GM21737 (cell line): ENCODE measurements around the gene FABP3.
"Not testable (repeated sequence)": the region's sequence is repeated elsewhere in the genome, so short reads cannot be mapped to it uniquely, and the experiment has no call there.

Experiments used
- ATAC-seq: cut with Tn5 transposase; IDR thresholded peaks from one replicate; pipeline ENCODE4 v1.9.1; 2021; ENCODE audit warnings: mild to moderate bottlenecking, moderate library complexity; ENCODE audit not compliant: unreplicated experiment

FABP3 gene

GRCh38 chr1:31399976-31400375, 27.1 kb upstream of the FABP3 start:
- ATAC-seq, result no peak

DNA sequence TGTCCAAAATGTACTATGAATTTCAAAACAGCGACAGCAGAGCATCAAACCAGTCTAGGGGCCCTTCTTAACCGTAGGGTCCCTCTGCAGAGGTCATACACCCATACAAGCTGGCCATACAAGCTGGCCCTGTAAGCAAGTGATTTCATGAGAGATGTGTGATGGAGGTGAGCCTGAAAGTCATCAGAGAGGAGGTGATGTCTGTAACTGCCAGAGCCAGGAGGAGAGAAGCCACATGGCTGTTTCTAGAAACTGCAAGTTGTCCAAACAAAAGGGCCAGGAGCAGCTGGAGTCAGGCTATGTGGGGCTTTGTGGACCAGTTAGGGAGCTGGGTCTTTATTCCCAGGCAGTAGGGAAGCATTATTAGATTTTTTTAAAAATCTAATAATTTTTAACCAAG, 25.4 kb upstream of the FABP3 start:
- ATAC-seq, result no peak

DNA sequence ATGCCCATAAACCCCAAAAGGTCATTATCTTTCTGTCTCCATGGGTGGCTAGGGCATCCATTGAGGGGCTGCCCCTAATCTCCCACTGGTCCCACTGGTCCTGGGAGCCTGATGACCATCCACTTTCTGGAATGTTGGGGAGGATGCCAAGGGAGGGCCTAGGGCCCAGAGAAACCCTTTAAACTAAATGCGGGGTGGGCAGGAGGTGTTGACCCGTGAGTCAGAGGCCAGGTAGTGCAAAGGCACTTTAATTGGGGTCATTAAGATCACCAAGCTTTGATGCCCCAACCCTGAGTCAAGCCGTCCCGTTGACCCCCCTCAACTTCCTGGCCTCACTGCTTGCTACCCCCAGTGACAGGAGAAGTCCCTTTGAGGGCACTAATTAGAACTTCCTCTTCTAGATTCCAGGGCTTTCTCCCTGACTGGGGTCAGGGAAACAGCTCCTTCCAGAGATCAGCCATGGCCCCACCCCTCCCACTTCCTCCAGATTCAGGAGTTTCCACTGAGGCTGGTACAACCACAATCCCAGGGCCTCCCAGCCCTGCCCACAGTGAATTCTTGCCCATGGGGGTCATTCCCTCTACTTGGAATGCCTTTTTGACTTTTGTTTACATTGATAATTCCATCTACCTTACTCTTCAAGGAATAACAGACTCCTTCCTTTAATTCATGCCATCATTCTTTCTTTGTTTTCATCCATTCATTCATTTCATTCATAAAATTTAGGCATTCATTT, 24.7 kb upstream of the FABP3 start:
- no peak for ATAC-seq

DNA sequence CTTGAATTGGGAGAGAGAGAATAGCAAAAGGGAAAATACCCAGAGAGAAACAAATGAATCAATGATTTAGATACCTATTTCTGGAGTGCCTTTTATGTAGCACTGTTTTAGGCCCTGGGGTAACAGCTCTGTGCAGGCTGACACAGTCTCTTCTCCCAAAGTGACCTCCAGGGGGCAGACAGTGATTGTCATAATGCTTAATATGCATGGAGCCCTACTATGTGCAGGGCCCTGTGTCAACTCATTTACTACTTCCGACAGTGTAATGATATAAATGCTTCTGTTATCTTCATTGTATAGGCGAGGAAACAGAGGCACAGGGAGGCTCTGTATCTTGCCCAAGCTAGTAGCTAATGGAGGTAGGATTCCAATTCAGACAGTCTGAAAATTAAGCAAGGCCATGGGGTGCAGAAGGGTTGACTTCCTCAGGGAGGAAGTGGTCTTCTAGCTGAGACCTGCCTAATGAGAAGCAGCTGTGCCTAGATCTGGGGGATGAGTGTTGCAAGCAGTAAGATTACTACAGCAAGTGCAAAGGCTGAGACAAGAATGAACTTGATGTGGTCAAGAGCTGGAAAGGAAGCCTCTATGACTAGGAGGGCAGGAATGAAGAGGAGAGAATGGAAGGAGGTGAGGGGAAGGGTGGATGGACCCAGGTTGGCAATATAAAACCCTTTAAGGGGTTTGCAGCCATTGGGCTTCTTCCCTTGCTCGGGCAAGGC, 23.9 kb upstream of the FABP3 start:
- no peak for ATAC-seq

GRCh38 chr1:31394584-31395193, 21.8 kb upstream of the FABP3 start:
- peak; percentile 69 for ATAC-seq

- ATAC-seq, result no peak
Observed at GRCh38 chr1:31393463-31393862, 20.6 kb upstream of the FABP3 start.

DNA sequence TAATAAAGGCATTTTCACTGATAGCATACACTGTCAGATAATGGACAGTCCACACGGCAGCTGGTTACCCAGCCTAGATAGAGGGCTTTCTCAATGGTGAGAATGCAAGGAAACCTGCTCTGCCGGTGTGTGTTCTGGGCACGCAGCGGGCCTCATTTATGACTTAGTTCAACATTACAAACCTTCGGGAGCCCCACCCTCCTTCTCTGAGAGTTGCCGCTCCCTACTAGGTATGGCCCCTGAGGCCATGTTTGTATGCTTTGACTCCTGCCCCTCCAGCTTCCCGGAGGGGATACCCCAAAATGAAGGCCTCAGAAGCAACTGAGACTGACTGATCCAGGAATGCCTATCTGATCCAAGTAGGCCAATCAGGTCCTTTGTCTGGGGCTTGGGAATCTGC, 17.2 kb upstream of the FABP3 start:
- ATAC-seq, result no peak

DNA sequence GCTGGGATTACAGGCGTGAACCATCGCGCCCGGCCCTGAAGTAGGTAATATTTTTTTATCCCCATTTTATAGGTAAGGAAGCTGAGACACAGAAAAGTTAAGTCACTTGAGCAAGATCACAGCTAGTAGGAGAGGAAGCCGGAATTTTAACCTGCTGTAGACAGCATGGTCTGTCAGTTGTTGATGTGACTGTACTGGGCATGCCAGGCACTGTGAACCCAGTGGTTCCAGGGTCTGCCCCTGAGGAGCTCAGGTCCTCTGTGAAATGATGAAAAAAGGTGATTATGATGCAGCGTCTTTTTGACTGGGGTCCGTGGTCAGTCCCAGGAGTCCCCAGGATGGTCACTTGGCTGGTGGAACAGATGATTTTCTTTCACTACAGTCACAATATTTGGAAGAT, 16.7 kb upstream of the FABP3 start:
- ATAC-seq, result no peak

DNA sequence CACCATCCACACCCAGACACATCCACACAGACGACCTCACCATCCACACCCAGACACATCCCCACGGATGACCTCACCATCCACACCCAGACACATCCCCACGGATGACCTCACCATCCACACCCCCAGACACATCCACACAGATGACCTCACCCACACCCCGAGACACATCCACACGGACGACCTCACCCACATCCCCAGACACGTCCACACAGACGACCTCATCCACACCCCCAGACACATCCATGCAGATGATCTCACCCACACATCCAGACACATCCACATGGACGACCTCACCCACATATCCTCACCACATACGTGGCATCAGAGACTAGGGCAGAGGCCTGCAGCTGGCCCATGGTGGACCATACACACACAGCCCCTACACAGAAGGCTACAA, 14.7 kb upstream of the FABP3 start:
- ATAC-seq, result no peak

- not testable (repeated sequence) for ATAC-seq
Observed at GRCh38 chr1:31386576-31387243, 13.8 kb upstream of the FABP3 start.

GRCh38 chr1:31383967-31384366, 11.1 kb upstream of the FABP3 start:
- ATAC-seq, result no peak

DNA sequence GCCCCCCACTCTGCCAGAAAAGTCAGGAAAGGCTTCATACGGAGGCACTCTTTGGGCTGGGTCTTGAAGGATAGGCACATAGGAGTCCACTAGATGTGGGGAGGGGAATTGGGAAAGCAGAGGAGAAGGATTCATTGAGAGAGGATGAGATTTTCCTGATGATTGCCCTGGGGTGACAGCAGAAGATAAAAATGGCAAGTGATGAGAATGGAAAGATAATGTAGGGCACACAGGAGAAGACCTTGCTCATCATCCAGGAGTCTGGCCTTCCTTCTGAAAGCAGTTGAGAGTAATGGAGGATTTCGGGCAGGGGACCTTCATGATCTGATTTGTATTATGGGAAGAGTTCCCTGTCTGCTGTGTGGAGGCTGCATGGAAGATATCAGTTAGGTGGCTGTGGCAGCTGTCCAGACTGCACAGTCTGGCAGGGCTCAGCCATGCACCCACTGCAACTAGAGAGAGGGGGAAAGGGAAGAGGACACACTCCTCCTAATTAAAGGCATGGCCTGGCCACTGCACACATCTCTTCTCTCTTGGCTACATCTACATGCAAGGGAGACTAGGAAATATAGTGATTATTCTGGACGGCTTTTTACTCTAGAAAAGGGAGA, 9.6 kb upstream of the FABP3 start:
- ATAC-seq, result no peak

DNA sequence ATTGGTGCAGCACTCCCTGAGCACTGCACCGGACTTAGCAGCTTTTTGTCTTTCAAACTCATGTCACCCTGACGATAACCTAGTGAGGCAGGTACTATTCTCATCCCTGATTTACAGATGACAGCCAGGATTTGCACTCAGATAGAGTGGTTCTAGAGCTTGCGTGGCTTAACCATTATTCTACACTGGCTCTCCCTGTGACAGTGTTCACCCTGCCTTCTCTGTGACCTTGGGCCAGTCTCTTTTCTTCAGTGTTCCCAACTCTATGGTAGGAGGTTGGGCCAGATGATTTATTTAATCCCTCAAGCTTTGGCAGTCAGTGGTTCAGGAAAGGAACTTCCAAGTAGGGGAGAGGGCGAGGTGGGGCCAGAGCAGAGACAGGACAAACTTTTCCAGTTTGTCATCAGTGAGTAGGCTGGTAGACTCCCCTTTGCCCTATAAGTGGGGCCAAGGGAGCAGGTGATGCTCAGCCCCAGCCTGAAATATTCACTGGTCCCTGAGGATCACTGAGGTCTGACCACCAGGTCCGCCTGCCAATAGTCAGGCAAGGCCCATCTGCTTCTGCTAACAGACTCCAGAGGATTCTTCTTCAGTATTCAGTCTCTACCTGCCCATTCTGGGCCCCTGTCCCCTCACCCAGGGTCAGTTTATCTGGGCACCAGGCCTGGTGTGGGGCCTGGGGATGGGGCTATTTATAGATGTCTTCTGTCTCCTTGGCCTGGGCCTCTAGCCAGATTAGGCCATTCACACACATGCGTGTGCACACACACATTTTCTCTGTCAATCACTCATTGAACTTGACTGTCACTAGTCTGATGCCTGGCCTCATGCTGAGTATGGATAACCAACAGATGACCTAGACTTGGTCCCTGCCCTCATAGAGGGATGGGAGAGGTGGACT, 8.8 kb upstream of the FABP3 start:
- no peak for ATAC-seq

DNA sequence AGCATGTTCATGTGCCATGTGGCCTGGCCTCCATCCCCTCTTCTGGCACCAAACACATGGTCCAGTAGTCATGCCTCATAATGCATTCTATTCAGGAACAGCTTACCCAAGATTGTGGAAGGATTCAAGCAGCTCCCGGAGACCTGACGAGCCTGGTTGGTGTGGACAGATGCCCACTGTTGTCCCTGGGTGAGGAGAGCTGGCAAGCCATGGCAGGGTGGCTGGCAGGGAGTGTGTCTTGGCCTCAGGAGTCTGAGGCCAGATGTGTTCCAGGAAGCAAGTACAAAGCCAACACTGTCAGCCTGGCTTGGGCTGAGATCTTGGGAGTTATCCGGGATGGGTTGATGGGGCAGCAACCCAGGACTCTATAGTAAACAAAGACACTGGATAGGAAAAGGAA, 7.3 kb upstream of the FABP3 start:
- ATAC-seq, result no peak

- ATAC-seq, result no peak
Observed at GRCh38 chr1:31378001-31378400, 5.1 kb upstream of the FABP3 start.

DNA sequence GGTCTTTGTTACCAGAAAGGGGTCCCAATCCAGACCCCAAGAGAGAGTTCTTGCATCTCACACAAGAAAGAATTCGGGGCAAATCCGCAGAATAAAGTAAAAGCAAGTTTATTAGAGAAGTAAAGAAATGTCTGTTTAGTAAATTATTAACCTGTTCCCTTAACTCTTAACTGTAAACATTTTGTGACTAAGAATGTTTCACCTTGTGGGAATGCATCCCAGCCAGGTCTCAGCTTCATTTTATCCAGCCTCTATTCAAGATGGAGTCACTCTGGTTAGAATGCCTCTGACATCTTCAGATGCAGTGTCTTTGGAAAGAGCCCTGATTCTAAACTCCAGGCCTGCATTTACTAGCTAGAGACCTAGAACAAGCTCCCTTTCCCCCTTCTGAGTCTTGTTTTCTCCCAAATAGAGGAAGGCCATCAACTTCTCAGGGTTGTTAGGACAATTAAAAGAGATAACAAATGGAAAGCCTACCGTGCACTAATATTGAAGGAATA, 4.5 kb upstream of the FABP3 start:
- ATAC-seq, result no peak

DNA sequence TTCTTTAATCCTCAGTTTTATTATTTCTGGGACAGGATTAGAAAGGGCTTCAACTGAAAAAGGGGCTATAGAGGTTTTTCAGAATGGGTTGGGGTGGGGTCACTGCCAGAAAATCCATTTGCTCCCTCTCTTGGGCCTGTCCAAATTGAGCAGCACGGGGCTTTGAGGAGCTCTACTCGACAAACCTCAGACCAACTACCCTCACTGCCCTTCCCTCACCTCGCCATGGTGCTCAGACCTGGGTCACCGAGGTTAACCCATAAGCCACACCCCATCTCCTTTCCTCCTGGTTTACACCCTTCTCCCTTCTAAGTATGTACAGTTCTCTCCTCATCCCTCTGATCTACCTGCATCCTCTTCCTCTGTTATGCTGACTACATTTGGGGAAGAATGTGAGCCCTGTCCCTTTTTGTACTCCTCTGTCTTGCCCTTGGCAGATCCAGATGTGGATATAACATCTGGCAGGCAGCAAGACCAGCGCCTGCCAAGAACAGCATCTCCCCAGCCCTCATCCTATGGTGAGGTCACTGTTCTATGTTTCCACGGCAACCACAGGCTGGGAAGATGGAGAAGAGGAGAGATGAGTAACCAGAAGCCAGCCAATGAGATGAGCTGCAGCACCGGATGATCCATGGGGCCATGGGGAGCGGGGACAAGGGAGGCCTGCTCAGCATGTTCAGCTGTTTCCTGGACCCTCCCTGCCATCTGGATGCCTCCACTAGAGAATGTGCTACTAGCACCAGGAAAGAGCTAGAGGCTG, 3.7 kb upstream of the FABP3 start:
- ATAC-seq, result no peak

DNA sequence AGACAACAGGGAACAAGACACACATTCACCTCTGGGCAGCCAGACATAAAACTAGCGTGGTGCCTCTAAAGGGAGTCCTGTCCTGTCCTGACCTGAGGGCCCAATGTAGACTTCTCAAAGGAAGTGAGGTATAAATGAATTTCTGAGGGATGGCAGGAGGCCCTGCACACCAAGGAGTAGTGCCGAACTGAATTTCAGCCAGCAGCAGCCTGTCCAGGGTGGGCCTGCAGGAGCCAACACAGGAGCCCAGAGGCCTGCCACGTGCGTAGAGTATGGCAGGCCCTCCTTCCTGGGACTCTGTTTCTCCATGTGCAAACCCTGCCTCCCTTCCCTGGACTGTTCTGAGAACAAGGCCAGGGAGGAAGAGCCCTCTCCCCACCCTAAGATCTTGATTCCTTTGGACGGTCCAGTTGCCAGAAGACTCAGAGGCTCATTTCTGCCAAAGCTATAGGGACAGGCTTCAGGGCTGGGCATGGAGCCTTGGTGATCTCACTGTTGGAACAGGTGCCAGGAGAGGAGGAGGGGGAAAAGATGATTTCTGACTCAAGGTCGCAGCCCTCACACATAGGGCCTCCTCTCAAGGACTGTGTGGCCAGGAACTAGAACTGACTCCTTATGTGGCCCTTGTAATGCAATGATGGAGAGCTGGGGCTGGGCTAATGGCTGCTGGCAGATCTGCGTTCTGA, 1.8 kb upstream of the FABP3 start:
- no peak for ATAC-seq
